ENCODE data around the gene LDLR. TPM values are rescaled to one million over a fixed set of nuclear protein-coding genes. Genes with fewer than 3 reads are reported as not detected.

Gene LDLR
- total and polyA plus RNA-seq, 2 donors (not counting 1 experiment from before 2014, with no cell fraction given) = 187 to 427 TPM

DNA sequence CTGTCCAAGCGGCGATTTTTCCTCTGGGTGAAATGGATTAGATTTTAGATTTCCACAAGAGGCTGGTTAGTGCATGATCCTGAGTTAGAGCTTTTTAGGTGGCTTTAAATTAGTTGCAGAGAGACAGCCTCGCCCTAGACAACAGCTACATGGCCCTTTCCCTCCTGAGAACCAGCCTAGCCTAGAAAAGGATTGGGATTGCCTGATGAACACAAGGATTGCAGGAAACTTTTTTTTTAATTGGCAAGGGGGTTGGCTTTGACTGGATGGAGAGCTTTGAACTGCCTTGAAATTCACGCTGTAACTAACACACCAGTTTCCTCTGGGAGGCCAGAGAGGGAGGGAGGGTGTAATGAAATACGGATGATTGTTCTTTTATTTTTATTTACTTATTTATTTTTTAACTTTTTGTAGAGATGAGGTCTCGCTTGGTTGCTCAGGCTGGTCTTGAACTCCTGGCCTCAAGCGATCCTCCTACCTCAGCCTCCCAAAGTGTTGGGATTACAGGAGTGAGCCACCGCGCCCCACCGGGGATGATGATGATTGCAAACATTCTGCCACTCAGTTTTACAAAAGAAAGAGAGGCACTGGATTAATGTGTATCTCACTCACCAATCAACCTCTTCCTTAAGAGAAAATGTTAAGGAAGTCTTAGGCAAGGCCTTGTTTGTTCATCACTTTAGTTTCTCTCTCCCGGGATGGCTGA, 1.9 kb downstream of the LDLR start:
- no peak for TF ChIP-seq EZH2 (IDR thresholded peaks at IDR 0.05; ENCODE audit: low read length, missing control alignments)
- TF ChIP-seq, protein P1, sequence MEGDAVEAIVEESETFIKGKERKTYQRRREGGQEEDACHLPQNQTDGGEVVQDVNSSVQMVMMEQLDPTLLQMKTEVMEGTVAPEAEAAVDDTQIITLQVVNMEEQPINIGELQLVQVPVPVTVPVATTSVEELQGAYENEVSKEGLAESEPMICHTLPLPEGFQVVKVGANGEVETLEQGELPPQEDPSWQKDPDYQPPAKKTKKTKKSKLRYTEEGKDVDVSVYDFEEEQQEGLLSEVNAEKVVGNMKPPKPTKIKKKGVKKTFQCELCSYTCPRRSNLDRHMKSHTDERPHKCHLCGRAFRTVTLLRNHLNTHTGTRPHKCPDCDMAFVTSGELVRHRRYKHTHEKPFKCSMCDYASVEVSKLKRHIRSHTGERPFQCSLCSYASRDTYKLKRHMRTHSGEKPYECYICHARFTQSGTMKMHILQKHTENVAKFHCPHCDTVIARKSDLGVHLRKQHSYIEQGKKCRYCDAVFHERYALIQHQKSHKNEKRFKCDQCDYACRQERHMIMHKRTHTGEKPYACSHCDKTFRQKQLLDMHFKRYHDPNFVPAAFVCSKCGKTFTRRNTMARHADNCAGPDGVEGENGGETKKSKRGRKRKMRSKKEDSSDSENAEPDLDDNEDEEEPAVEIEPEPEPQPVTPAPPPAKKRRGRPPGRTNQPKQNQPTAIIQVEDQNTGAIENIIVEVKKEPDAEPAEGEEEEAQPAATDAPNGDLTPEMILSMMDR (conservative IDR thresholded peaks at IDR 0.05 in 1 of 2, IDR thresholded peaks at IDR 0.05 in 1 of 2; ENCODE audit: low read depth in 1 of 2, low read length in 2 of 2) = no peak
- peaks cover 12% of the 10 kb centered on the region for H3K36me3 ChIP-seq (ENCODE audit: control insufficient read depth, insufficient read depth, low read length)

DNA sequence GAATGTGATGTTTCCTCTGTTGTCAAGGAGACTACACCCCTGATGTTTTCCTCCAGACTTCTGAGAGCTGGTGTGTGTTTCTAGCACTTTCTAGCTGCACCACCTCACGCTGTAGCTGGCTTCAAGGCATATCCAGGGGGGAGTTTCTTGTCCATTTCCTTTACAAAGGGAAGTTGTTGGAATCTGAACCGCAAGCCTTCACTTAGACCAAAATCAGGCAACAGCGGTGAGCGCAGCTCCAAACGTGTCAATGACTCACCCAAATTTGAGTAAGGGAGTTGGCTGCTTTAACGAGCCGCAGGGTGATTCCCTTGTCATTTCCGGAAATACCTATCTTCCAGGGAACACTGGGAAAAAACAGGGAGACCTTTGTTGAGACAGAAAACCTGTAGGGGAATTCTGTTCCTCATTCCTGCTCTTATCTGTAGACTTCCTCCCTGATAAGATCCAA, 2.5 kb downstream of the LDLR start:
- TF ChIP-seq EZH2 (IDR thresholded peaks at IDR 0.05; ENCODE audit: low read length, missing control alignments) = no peak
- TF ChIP-seq, protein P1 (conservative IDR thresholded peaks at IDR 0.05 in 1 of 2, IDR thresholded peaks at IDR 0.05 in 1 of 2; ENCODE audit: low read depth in 1 of 2, low read length in 2 of 2) = no peak
- Histone ChIP-seq H3K9me3 (ENCODE audit: control insufficient read depth, insufficient read depth, low read depth, low read length) (no peaks in the 10 kb centered on the region), H3K9ac (ENCODE audit: insufficient read depth, low read length) (peak overlapping the region; percentile 98), H3K4me2 (ENCODE audit: extremely low read depth, insufficient read depth, low read length) (peak overlapping the region; percentile 99), H4K20me1 (ENCODE audit: control insufficient read depth, extremely low read depth, insufficient read depth, low read length) (peaks cover 2% of the 10 kb centered on the region), H3K27me3 (ENCODE audit: control insufficient read depth, insufficient read depth, low read length) (no peaks in the 10 kb centered on the region), H3K79me2 (ENCODE audit: control insufficient read depth, insufficient read depth, low read length) (peaks cover 71% of the 10 kb centered on the region), H3K27ac (ENCODE audit: insufficient read depth, low read length) (peak overlapping the region; percentile 99), H3K4me3 (replicated peaks in 1 of 4; ENCODE audit: control extremely low read depth in 1 of 4, insufficient read depth in 1 of 4, low read depth in 3 of 4, low read length in 4 of 4) (peak overlapping the region; percentile 65 to 99 (median 88)), H3K36me3 (ENCODE audit: control insufficient read depth, insufficient read depth, low read length) (peaks cover 14% of the 10 kb centered on the region), H2AFZ (ENCODE audit: low read length) (no peak overlapping the region), H3K4me1 (ENCODE audit: control insufficient read depth, extremely low read depth, insufficient read depth, low read length) (peaks cover 22% of the 10 kb centered on the region)
- DNase-seq (ENCODE audit: low read depth in 2 of 2) = peak; percentile 83 to 99

More for the DNA sequence above, 1.9 kb downstream of the LDLR start:
- peak overlapping the region; percentile 99 for H3K27ac ChIP-seq (ENCODE audit: insufficient read depth, low read length)
- no peak for DNase-seq (ENCODE audit: low read depth in 2 of 2)
- peak overlapping the region; percentile 65 to 99 (median 88) for H3K4me3 ChIP-seq (replicated peaks in 1 of 4; ENCODE audit: control extremely low read depth in 1 of 4, insufficient read depth in 1 of 4, low read depth in 3 of 4, low read length in 4 of 4)
- peaks cover 2% of the 10 kb centered on the region for H4K20me1 ChIP-seq (ENCODE audit: control insufficient read depth, extremely low read depth, insufficient read depth, low read length)
- H3K27me3 ChIP-seq (ENCODE audit: control insufficient read depth, insufficient read depth, low read length) = no peaks in the 10 kb centered on the region
- H3K9ac ChIP-seq (ENCODE audit: insufficient read depth, low read length) = peak overlapping the region; percentile 98
- peak overlapping the region; percentile 99 for H3K4me2 ChIP-seq (ENCODE audit: extremely low read depth, insufficient read depth, low read length)
- peaks cover 65% of the 10 kb centered on the region for H3K79me2 ChIP-seq (ENCODE audit: control insufficient read depth, insufficient read depth, low read length)
- H3K4me1 ChIP-seq (ENCODE audit: control insufficient read depth, extremely low read depth, insufficient read depth, low read length) = peaks cover 18% of the 10 kb centered on the region
- H2AFZ ChIP-seq (ENCODE audit: low read length) = no peak overlapping the region
- no peaks in the 10 kb centered on the region for H3K9me3 ChIP-seq (ENCODE audit: control insufficient read depth, insufficient read depth, low read depth, low read length)

DNA sequence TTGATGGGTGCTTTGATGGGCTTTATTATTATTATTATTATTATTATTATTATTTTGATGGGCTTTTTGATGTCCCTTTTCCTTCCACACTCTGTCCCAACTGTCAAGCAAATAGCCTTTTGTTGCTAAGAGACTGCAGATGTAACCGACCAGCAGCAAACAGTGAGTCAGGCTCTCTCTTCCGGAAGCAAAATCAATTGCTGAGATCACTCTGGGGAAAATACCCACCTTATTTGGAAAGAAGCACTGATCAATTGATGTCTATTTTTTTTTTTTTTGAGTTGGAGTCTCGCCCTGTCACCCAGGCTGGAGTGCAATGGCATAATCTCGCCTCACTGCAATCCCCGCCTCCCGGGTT, 2.9 kb downstream of the LDLR start:
- peak overlapping the region; percentile 99 for H3K4me2 ChIP-seq (ENCODE audit: extremely low read depth, insufficient read depth, low read length)
- H3K4me3 ChIP-seq (replicated peaks in 1 of 4; ENCODE audit: control extremely low read depth in 1 of 4, insufficient read depth in 1 of 4, low read depth in 3 of 4, low read length in 4 of 4) = peak overlapping the region; percentile 65 to 99 (median 88)
- H2AFZ ChIP-seq (ENCODE audit: low read length) = no peak overlapping the region
- peak overlapping the region; percentile 99 for H3K27ac ChIP-seq (ENCODE audit: insufficient read depth, low read length)
- H3K79me2 ChIP-seq (ENCODE audit: control insufficient read depth, insufficient read depth, low read length) = peaks cover 75% of the 10 kb centered on the region
- H4K20me1 ChIP-seq (ENCODE audit: control insufficient read depth, extremely low read depth, insufficient read depth, low read length) = peaks cover 2% of the 10 kb centered on the region
- H3K9me3 ChIP-seq (ENCODE audit: control insufficient read depth, insufficient read depth, low read depth, low read length) = no peaks in the 10 kb centered on the region
- peaks cover 23% of the 10 kb centered on the region for H3K4me1 ChIP-seq (ENCODE audit: control insufficient read depth, extremely low read depth, insufficient read depth, low read length)
- H3K36me3 ChIP-seq (ENCODE audit: control insufficient read depth, insufficient read depth, low read length) = peaks cover 15% of the 10 kb centered on the region
- H3K27me3 ChIP-seq (ENCODE audit: control insufficient read depth, insufficient read depth, low read length) = no peaks in the 10 kb centered on the region
- peak; percentile 64 to 72 for DNase-seq (ENCODE audit: low read depth in 2 of 2)
- H3K9ac ChIP-seq (ENCODE audit: insufficient read depth, low read length) = peak overlapping the region; percentile 98
- TF ChIP-seq, protein P1 (conservative IDR thresholded peaks at IDR 0.05 in 1 of 2, IDR thresholded peaks at IDR 0.05 in 1 of 2; ENCODE audit: low read depth in 1 of 2, low read length in 2 of 2) = no peak
- TF ChIP-seq EZH2 (IDR thresholded peaks at IDR 0.05; ENCODE audit: low read length, missing control alignments) = no peak
